Naive thymus-derived CD4-positive, alpha-beta T cell (primary cell): ENCODE data around the gene SENP1. TPM values are rescaled to one million over a fixed set of nuclear protein-coding genes. Genes with fewer than 3 reads are reported as not detected.

ENCODE experiments used
- microRNA-seq: library from miRNA; unstranded; fragments of <30 nt; microRNA quantifications from one replicate; pipeline ENCODE4 v1.2.0, GENCODE V29; 2022; ENCODE audit warnings: borderline microRNAs expressed
- polyA plus RNA-seq, 2 donors: library from polyadenylated mRNA; unstranded; fragments of 300-500 nt; fragmentation: Illumina TruSeq; gene quantifications; one replicate each; pipeline ENCODE4 v1.2.3, GENCODE V29; 2021
- total RNA-seq, 6 experiments: library from RNA in 5 of 6; stranded (reverse) in 5 of 6; gene quantifications; 1 replicate in 5 of 6; 2 replicates in 1 of 6; pipeline ENCODE4 v1.2.3 and lab custom pipeline; 2021 to 2026

SENP1 gene
- total and polyA plus RNA-seq, 7 experiments from 2014 or later = 12.0 to 41.9 (median 23.2) TPM

Small RNA genes within 50 kb of the gene (microRNA-seq; reads per million reads assigned to microRNA genes)
- gene MIR6505 = not detected

Other genes starting within 250 kb of the SENP1 start
- 10 to 100 TPM in 2 of 5 experiments, 1 to 10 TPM in 3; 1.6 to 82.6 (median 2.9) TPM for gene VDR, start 201.1 kb downstream of the SENP1 start, total RNA-seq
- gene VDR, start 201.1 kb downstream of the SENP1 start, polyA plus RNA-seq = 1 to 10 TPM in 1 of 2 donors, under 1 TPM in 1; 0.11 to 1.4 TPM
- 100 to 1,000 TPM in 1 of 5 experiments, 10 to 100 TPM in 4; 20.7 to 120 (median 34.4) TPM for gene TMEM106C, start 142.5 kb downstream of the SENP1 start, total RNA-seq
- gene TMEM106C, start 142.5 kb downstream of the SENP1 start, polyA plus RNA-seq = 10 to 100 TPM; 52.6 to 57.3 TPM
- gene COL2A1, start 101.6 kb downstream of the SENP1 start, total RNA-seq = not detected
- not detected for gene COL2A1, start 101.6 kb downstream of the SENP1 start, polyA plus RNA-seq
- gene PFKM, start 13.3 kb upstream of the SENP1 start, total RNA-seq = 10 to 100 TPM; 11.7 to 20.3 (median 14.5) TPM
- gene PFKM, start 13.3 kb upstream of the SENP1 start, polyA plus RNA-seq = 1 to 10 TPM; 5.1 to 6.3 TPM
- 10 to 100 TPM; 42.9 to 75.9 (median 54.9) TPM for gene ASB8, start 51.4 kb upstream of the SENP1 start, total RNA-seq
- 10 to 100 TPM; 71.5 to 93.5 TPM for gene ASB8, start 51.4 kb upstream of the SENP1 start, polyA plus RNA-seq
- gene CCDC184, start 77.6 kb upstream of the SENP1 start, total RNA-seq = 1 to 10 TPM in 2 of 5 experiments, under 1 TPM in 2, not detected in 1; 0.22 to 3.8 (median 1.8) TPM
- under 1 TPM in 1 of 2 donors, not detected in 1; 0.21 TPM for gene CCDC184, start 77.6 kb upstream of the SENP1 start, polyA plus RNA-seq
- not detected for gene OR10AD1, start 97.2 kb upstream of the SENP1 start, total RNA-seq
- not detected for gene OR10AD1, start 97.2 kb upstream of the SENP1 start, polyA plus RNA-seq
- gene ZNF641, start 244.8 kb upstream of the SENP1 start, total RNA-seq = 10 to 100 TPM; 22.1 to 50.3 (median 30.1) TPM
- gene ZNF641, start 244.8 kb upstream of the SENP1 start, polyA plus RNA-seq = 10 to 100 TPM; 13.4 to 20.7 TPM